MM.1S (cell line): ENCODE results near the gene MISP3.

Source experiments
- CTCF ChIP-seq: fragments of 300-600 bp; sonication (generic); IDR thresholded peaks from 2 replicates; pipeline ENCODE4 v1.5.1; 2016; ENCODE audit warnings: antibody characterized with exemption, low read length, mixed read lengths
- EZH2phosphoT487 ChIP-seq: fragments of 300-600 bp; sonication (generic); IDR thresholded peaks from 2 replicates; pipeline ENCODE4 v1.6.1; 2018; ENCODE audit warnings: antibody characterized with exemption, low read length

GRCh38 chr19:14089412-14089661 lies 16.8 kb downstream of the MISP3 start:
- TF ChIP-seq CTCF (no peak), EZH2phosphoT487 (no peak)
